Thymus (tissue), 11 donors: ENCODE measurements around the gene TUBA4B. TPM values are rescaled to one million over a fixed set of nuclear protein-coding genes. Genes with fewer than 3 reads are reported as not detected.

Experiments
- DNase-seq, 9 donors: peaks; one replicate each; pipeline ENCODE4 v3.0.0-alpha.2; 2013; ENCODE audit warnings: low spot score in 9 of 9, low read depth in 6 of 9, missing footprints in 1 of 9
- H3K27ac ChIP-seq, 2 donors: one replicate each; pipeline ENCODE4 v1.5.1; 2013; ENCODE audit warnings: control low read depth in 1 of 2, low read depth in 1 of 2, low read length in 1 of 2, mild to moderate bottlenecking in 1 of 2, moderate library complexity in 1 of 2
- H3K27me3 ChIP-seq, 2 donors: one replicate each; pipeline ENCODE4 v1.5.1; 2013; ENCODE audit warnings: low read length in 1 of 2; ENCODE audit not compliant: control insufficient read depth in 2 of 2, insufficient read depth in 1 of 2
- H3K36me3 ChIP-seq, 2 donors: one replicate each; pipeline ENCODE4 v1.5.1; 2013; ENCODE audit warnings: low read length in 1 of 2, mild to moderate bottlenecking in 1 of 2, moderate library complexity in 1 of 2; ENCODE audit not compliant: control insufficient read depth in 2 of 2, insufficient read depth in 2 of 2
- H3K4me1 ChIP-seq, 2 donors: one replicate each; pipeline ENCODE4 v1.5.1; 2013; ENCODE audit warnings: low read length in 2 of 2; ENCODE audit not compliant: control insufficient read depth in 2 of 2, insufficient read depth in 2 of 2
- H3K4me3 ChIP-seq, 2 donors: one replicate each; pipeline ENCODE4 v1.5.1; 2013; ENCODE audit warnings: low read length in 2 of 2, control low read depth in 1 of 2, mild to moderate bottlenecking in 1 of 2
- H3K9me3 ChIP-seq, 2 donors: one replicate each; pipeline ENCODE4 v1.5.1; 2013; ENCODE audit warnings: low read length in 1 of 2, mild to moderate bottlenecking in 1 of 2; ENCODE audit not compliant: control insufficient read depth in 2 of 2, insufficient read depth in 1 of 2
- WGBS: extraction: QIAGEN DNeasy Blood & Tissue Kit; methylation state at CpG from one replicate; pipeline ENCODE4 v1.1.7; 2013; 5-methylcytosine and 5-hydroxymethylcytosine counted together
- polyA plus RNA-seq: library from polyadenylated mRNA; stranded (reverse); fragments of 200-250 nt; gene quantifications from one replicate; pipeline ENCODE4 v1.2.3, GENCODE V29; 2013
- total RNA-seq: library from RNA; stranded (reverse); fragments of 120-200 nt; gene quantifications from one replicate; pipeline ENCODE4 v1.2.4, GENCODE V29; 2013
- donor health status: healthy.

TUBA4B gene
- total and polyA plus RNA-seq, 2 donors: 0.05 to 0.23 TPM

- H3K9me3 ChIP-seq: no peaks in the 10 kb centered on the region
- H3K36me3 ChIP-seq: no peaks in the 10 kb centered on the region
- WGBS: 92% methylated on average over 14 of the region's 14 CpGs
- H3K27ac ChIP-seq: no peak overlapping the region
- DNase-seq: no peak
- no peak overlapping the region for H3K4me3 ChIP-seq
- peaks cover 9 to 73% of the 10 kb centered on the region in 2 donors for H3K27me3 ChIP-seq
- peaks cover 18 to 31% of the 10 kb centered on the region in 2 donors for H3K4me1 ChIP-seq
These were observed 44.9 kb downstream of the TUBA4B start for GRCh38 chr2:219297766-219298456.

GRCh38 chr2:219298759-219299371 is 45.8 kb downstream of the TUBA4B start:
- H3K4me1 ChIP-seq: peaks cover 18 to 31% of the 10 kb centered on the region in 2 donors
- H3K27me3 ChIP-seq: peaks cover 6 to 73% of the 10 kb centered on the region in 2 donors
- peak; percentile 50 to 89 (median 68) for DNase-seq
- no peaks in the 10 kb centered on the region for H3K36me3 ChIP-seq
- H3K9me3 ChIP-seq: no peaks in the 10 kb centered on the region
- H3K4me3 ChIP-seq: no peak overlapping the region
- WGBS: 30% methylated on average over 15 of the region's 15 CpGs
- H3K27ac ChIP-seq: no peak overlapping the region

GRCh38 chr2:219299372-219299760 is 46.3 kb downstream of the TUBA4B start:
- Histone ChIP-seq H3K36me3 (no peaks in the 10 kb centered on the region), H3K4me1 (peaks cover 15 to 29% of the 10 kb centered on the region in 2 donors), H3K4me3 (no peak overlapping the region), H3K9me3 (no peaks in the 10 kb centered on the region), H3K27me3 (peaks cover 5 to 68% of the 10 kb centered on the region in 2 donors), H3K27ac (no peak overlapping the region)
- no peak for DNase-seq
- WGBS: 88% methylated on average over 6 of the region's 6 CpGs

DNA sequence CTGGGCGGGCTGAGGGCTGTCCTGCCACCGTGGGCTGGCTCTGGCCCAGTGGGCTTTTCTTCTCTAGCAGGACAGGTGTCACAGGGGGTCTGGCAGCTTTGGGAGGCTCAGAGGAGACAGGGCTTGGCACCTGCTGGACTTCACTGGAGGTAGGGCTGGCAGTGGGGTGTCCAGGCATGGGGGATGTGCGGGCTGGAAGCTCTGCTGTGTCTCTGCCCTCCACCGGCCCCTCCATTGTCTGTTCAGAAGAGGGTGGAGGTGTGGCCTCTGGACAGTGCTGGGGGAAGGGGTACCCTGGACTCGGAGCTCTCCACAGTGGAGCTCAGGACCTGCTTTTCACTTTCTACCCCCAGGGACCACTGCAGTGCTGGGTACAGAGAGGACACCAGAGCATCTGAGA is 47.0 kb downstream of the TUBA4B start:
- H3K4me3 ChIP-seq: no peak overlapping the region
- no peak overlapping the region for H3K27ac ChIP-seq
- 88% methylated on average over 5 of the region's 5 CpGs for WGBS
- no peaks in the 10 kb centered on the region for H3K36me3 ChIP-seq
- no peaks in the 10 kb centered on the region for H3K9me3 ChIP-seq
- H3K27me3 ChIP-seq: peaks cover 5 to 63% of the 10 kb centered on the region in 2 donors
- no peak for DNase-seq
- peaks cover 13 to 25% of the 10 kb centered on the region in 2 donors for H3K4me1 ChIP-seq

GRCh38 chr2:219302412-219302968 is 49.4 kb downstream of the TUBA4B start:
- Histone ChIP-seq H3K4me3 (no peak overlapping the region), H3K9me3 (no peaks in the 10 kb centered on the region), H3K27ac (no peak overlapping the region), H3K27me3 (peaks cover 5 to 58% of the 10 kb centered on the region in 2 donors), H3K4me1 (peaks cover 0 to 9% of the 10 kb centered on the region in 2 donors), H3K36me3 (no peaks in the 10 kb centered on the region)
- DNase-seq: no peak
- WGBS: 84% methylated on average over 11 of the region's 11 CpGs

- Histone ChIP-seq H3K4me3 (no peak overlapping the region), H3K27ac (no peak overlapping the region), H3K27me3 (peaks cover 20 to 70% of the 10 kb centered on the region in 2 donors), H3K36me3 (no peaks in the 10 kb centered on the region), H3K9me3 (no peaks in the 10 kb centered on the region), H3K4me1 (no peaks in the 10 kb centered on the region)
- no peak for DNase-seq
- WGBS: 57% methylated on average over 2 of the region's 2 CpGs
These were observed 51.2 kb downstream of the TUBA4B start for GRCh38 chr2:219304223-219304622.

DNA sequence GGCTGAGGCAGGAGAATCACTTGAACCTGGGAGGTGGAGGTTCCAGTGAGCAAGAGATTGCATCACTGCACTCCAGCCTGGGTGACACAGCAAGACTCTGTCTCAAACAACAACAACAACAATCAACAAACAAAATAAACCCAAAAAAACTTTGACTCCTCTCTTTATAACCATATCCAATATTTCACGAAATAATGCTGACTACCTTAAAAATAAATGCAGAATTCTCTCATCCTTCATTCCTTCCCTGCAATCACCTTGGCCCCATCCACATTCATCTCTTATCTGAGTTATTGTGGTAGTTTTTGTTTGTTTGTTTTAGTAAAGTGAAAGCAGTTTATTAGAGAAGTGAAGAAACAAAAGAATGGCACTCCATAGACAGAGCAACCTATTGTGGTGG is 53.0 kb downstream of the TUBA4B start:
- no peaks in the 10 kb centered on the region for H3K36me3 ChIP-seq
- H3K27ac ChIP-seq: no peak overlapping the region
- no peaks in the 10 kb centered on the region for H3K4me1 ChIP-seq
- no peak overlapping the region for H3K4me3 ChIP-seq
- DNase-seq: no peak
- WGBS: 92% methylated on average over 1 of the region's 1 CpG
- no peaks in the 10 kb centered on the region for H3K9me3 ChIP-seq
- H3K27me3 ChIP-seq: peaks cover 27 to 67% of the 10 kb centered on the region in 2 donors

- WGBS: 10% methylated on average over 45 of the region's 45 CpGs
- no peaks in the 10 kb centered on the region for H3K36me3 ChIP-seq
- H3K27me3 ChIP-seq: peaks cover 27 to 47% of the 10 kb centered on the region in 2 donors
- no peaks in the 10 kb centered on the region for H3K4me1 ChIP-seq
- H3K9me3 ChIP-seq: no peaks in the 10 kb centered on the region
- peak; percentile 41 to 84 (median 73) for DNase-seq
- no peak overlapping the region for H3K27ac ChIP-seq
- no peak overlapping the region for H3K4me3 ChIP-seq
These were observed 55.4 kb downstream of the TUBA4B start for GRCh38 chr2:219308142-219309101.
